Testis (tissue), 2 donors: ENCODE measurements around the gene CLCN1.

Source experiments
- POLR2A ChIP-seq: fragments of 450-650 bp; IDR thresholded peaks from one replicate; pipeline ENCODE4 v1.6.1; 2017; ENCODE audit warnings: antibody characterized with exemption, mild to moderate bottlenecking, moderate library complexity
- TF ChIP-seq, protein P1 (sequence below), 3 experiments: fragments of 450-650 bp in 2 of 3; fragments of 200-600 bp in 1 of 3; sonication (generic) in 1 of 3; IDR thresholded peaks; one replicate each; pipeline ENCODE4 v1.5.1; 2016 to 2019; ENCODE audit warnings: antibody characterized with exemption in 3 of 3, mild to moderate bottlenecking in 2 of 3, moderate library complexity in 1 of 3

DNA sequence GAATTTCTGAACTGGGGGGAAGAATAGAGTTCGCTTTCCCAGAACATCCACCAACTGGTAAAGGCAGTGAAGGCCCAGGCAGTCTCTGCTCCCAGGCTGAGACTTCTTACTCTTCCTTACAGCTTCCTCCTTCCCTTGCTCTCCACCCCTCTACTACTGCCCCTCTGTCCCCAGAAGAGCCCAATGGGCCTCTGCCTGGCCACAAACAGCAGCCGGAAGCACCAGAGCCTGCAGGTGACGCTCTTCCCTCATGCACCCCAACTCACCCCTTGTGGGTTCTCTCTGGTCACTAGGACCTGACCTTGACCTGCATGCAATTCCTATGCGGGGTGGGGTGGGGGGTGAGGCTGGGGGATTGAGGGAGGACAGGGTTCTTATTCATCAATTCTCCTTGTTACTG lies 30.1 kb downstream of the CLCN1 start:
- TF ChIP-seq, protein P1, sequence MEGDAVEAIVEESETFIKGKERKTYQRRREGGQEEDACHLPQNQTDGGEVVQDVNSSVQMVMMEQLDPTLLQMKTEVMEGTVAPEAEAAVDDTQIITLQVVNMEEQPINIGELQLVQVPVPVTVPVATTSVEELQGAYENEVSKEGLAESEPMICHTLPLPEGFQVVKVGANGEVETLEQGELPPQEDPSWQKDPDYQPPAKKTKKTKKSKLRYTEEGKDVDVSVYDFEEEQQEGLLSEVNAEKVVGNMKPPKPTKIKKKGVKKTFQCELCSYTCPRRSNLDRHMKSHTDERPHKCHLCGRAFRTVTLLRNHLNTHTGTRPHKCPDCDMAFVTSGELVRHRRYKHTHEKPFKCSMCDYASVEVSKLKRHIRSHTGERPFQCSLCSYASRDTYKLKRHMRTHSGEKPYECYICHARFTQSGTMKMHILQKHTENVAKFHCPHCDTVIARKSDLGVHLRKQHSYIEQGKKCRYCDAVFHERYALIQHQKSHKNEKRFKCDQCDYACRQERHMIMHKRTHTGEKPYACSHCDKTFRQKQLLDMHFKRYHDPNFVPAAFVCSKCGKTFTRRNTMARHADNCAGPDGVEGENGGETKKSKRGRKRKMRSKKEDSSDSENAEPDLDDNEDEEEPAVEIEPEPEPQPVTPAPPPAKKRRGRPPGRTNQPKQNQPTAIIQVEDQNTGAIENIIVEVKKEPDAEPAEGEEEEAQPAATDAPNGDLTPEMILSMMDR (IDR thresholded peaks at IDR 0.05), result no peak
- TF ChIP-seq POLR2A, result no peak
